ENCODE results near the gene HBE1.

DNA sequence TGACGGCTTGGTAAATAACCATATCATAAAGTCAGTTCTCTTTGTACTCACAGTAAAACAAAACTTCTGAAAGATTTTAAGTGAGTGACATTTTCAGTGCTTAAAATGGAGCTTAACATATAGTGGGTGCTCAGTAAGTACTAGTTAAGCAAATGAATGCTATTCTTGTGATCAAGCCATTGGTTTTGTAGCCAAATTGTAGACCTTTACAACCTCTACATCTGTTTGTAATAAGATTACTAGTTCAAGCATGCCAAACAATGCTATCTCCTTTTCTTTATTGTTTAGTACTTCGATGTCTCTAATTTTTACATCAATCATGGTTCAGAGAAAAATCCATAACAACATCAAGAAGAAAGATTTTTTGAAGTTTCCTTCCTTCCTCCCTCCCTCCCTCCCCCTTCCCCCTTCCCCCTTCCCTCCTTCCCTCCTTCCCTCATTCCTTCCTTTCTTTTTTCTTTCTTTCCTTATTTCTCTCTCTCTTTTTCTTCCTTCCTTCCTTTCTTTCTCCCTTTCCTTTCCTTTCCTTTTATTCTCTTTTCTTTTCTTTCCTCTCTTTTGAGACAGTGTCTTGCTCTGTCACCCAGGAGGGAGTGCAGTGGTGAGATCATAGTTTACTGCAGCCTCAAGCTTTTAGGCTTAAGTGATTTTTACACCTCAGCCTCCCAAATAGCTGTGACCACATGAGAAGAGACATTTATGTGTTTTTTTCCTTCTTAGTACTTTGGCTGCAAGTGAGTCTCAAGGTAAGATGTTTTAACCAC lies 37.7 kb upstream of the HBE1 start:
- TF ChIP-seq, protein P1, sequence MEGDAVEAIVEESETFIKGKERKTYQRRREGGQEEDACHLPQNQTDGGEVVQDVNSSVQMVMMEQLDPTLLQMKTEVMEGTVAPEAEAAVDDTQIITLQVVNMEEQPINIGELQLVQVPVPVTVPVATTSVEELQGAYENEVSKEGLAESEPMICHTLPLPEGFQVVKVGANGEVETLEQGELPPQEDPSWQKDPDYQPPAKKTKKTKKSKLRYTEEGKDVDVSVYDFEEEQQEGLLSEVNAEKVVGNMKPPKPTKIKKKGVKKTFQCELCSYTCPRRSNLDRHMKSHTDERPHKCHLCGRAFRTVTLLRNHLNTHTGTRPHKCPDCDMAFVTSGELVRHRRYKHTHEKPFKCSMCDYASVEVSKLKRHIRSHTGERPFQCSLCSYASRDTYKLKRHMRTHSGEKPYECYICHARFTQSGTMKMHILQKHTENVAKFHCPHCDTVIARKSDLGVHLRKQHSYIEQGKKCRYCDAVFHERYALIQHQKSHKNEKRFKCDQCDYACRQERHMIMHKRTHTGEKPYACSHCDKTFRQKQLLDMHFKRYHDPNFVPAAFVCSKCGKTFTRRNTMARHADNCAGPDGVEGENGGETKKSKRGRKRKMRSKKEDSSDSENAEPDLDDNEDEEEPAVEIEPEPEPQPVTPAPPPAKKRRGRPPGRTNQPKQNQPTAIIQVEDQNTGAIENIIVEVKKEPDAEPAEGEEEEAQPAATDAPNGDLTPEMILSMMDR (IDR thresholded peaks at IDR 0.05) = no peak
- TF ChIP-seq EZH2 (IDR thresholded peaks at IDR 0.05) = no peak
- no peak for TF ChIP-seq EZH2phosphoT487 (IDR thresholded peaks at IDR 0.05)
